ENCODE measurements around the gene MKRN2OS.

MKRN2OS gene

DNA sequence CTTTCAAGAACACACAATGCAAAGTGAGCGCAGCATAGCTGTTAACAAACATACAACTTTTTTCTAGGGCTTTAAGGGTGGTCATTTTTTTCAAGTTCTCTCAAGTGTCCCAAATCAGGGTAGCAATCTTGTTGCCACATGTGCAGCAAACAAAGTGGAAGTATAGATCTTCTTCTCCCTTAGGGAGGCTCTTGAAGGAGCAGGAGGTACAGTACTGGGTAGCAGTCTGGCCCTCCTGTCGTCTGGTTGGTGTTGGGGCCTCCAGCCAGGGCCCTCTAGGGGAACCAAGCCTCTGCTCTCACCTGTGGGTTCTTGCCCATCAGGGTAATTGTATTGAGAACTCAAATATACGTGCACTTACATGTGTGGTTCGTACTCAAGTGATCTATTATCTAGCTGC is 37.4 kb upstream of the MKRN2OS start:
- WGBS = 95% methylated on average over 3 of the region's 4 CpGs
- H3K36me3 ChIP-seq (ENCODE audit: insufficient read depth, low read length) = peaks cover 85% of the 10 kb centered on the region
- H3K9ac ChIP-seq (ENCODE audit: low read depth, low read length) = no peak overlapping the region
- no peak overlapping the region for H3K27ac ChIP-seq (ENCODE audit: low read depth, low read length)
- no peaks in the 10 kb centered on the region for H3K27me3 ChIP-seq (ENCODE audit: insufficient read depth, low read length)
- H3K9me3 ChIP-seq (ENCODE audit: insufficient read depth, low read depth, low read length) = no peaks in the 10 kb centered on the region
- H3K4me1 ChIP-seq (ENCODE audit: insufficient read depth, low read length) = no peaks in the 10 kb centered on the region
- H3K4me3 ChIP-seq (ENCODE audit: low read length) = no peak overlapping the region

DNA sequence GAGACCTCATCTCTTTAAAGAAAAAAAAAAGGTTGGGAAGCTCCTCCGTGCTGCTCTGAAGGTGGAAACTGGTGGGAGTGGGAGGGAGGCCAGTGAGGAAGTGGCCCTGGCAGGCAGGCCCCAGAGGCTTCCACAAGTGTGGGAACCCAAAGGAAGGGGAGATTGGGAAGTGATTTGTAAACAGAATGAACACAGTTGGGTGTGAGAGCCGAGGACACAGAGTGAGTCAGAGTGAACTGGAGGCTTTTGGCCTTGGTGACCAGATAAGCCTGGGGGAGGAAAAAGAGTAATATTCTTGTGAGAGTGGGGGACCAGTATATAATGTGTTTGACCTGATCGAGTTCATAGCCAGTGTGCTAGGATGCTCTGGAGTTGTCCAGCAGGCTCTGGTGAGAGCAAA is 34.6 kb upstream of the MKRN2OS start:
- peaks cover 85% of the 10 kb centered on the region for H3K36me3 ChIP-seq (ENCODE audit: insufficient read depth, low read length)
- no peaks in the 10 kb centered on the region for H3K9me3 ChIP-seq (ENCODE audit: insufficient read depth, low read depth, low read length)
- H3K9ac ChIP-seq (ENCODE audit: low read depth, low read length) = no peak overlapping the region
- 91% methylated on average over 3 of the region's 3 CpGs for WGBS
- no peaks in the 10 kb centered on the region for H3K27me3 ChIP-seq (ENCODE audit: insufficient read depth, low read length)
- no peaks in the 10 kb centered on the region for H3K4me1 ChIP-seq (ENCODE audit: insufficient read depth, low read length)
- no peak overlapping the region for H3K27ac ChIP-seq (ENCODE audit: low read depth, low read length)
- H3K4me3 ChIP-seq (ENCODE audit: low read length) = no peak overlapping the region

DNA sequence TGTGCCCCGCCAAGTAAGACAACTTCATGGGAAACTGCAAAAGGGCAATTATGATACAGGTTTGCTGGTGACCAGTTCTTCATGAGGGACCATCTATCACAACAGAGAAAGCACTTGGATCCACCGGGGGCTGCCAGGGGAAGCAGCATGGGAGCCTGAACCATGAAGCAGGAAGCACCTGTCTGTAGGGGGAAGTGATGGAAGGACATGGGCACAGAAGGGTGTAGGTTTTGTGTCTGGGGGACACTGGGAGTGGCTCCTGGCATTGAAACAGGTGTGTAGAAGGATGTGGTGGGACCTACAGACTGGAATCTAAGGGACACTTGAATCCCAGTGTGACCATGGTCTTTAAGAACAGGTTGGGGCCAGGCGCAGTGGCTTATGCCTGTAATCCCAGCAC is 34.2 kb upstream of the MKRN2OS start:
- peaks cover 85% of the 10 kb centered on the region for H3K36me3 ChIP-seq (ENCODE audit: insufficient read depth, low read length)

DNA sequence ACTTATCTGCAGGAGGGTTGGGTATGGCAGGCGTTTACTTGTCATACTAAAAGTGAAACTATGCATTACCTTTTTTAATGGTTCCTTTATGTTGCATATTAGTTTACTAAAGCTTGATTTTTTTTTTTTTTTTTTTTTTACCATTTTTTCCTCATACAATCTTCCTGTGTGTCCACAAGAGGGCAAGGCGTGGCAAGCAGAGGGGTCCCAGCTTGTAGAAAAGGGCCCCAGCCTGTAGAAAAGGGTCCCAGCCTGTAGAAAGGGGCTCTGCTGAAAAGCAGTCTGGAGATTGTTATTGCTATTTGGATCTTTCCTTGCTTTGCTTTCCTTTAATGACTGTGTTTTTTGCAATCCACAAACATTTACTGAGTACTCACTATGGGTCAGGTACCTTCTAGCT is 33.4 kb upstream of the MKRN2OS start:
- H3K27me3 ChIP-seq (ENCODE audit: insufficient read depth, low read length) = no peaks in the 10 kb centered on the region
- H3K9ac ChIP-seq (ENCODE audit: low read depth, low read length) = no peak overlapping the region
- no peak overlapping the region for H3K4me3 ChIP-seq (ENCODE audit: low read length)
- peaks cover 85% of the 10 kb centered on the region for H3K36me3 ChIP-seq (ENCODE audit: insufficient read depth, low read length)
- 95% methylated on average over 1 of the region's 2 CpGs for WGBS
- H3K9me3 ChIP-seq (ENCODE audit: insufficient read depth, low read depth, low read length) = no peaks in the 10 kb centered on the region
- no peaks in the 10 kb centered on the region for H3K4me1 ChIP-seq (ENCODE audit: insufficient read depth, low read length)
- H3K27ac ChIP-seq (ENCODE audit: low read depth, low read length) = no peak overlapping the region

More for the DNA sequence above, 34.2 kb upstream of the MKRN2OS start:
- H3K4me1 ChIP-seq (ENCODE audit: insufficient read depth, low read length) = no peaks in the 10 kb centered on the region
- no peaks in the 10 kb centered on the region for H3K9me3 ChIP-seq (ENCODE audit: insufficient read depth, low read depth, low read length)
- H3K4me3 ChIP-seq (ENCODE audit: low read length) = no peak overlapping the region
- no peaks in the 10 kb centered on the region for H3K27me3 ChIP-seq (ENCODE audit: insufficient read depth, low read length)
- H3K27ac ChIP-seq (ENCODE audit: low read depth, low read length) = no peak overlapping the region
- 96% methylated on average over 3 of the region's 3 CpGs for WGBS
- no peak overlapping the region for H3K9ac ChIP-seq (ENCODE audit: low read depth, low read length)

DNA sequence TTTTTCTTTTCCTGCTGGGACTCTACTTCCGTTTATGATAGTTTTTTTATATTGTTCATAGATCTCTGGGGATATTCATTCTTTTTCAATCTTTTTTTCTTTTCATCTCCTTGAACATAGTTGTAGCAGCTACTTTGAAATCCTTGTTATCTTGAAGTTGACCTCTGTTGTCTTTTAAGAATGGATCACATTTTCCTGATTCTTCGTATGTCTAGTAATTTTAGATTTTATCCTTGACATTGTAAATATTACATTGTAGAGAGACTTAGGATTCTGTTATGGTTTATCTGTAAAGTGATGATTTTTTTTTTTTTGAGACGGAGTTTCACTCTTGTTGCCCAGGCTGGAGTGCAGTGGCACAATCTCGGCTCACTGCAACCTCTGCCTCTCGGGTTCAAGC is 32.1 kb upstream of the MKRN2OS start:
- H3K9ac ChIP-seq (ENCODE audit: low read depth, low read length) = no peak overlapping the region
- no peaks in the 10 kb centered on the region for H3K9me3 ChIP-seq (ENCODE audit: insufficient read depth, low read depth, low read length)
- H3K27me3 ChIP-seq (ENCODE audit: insufficient read depth, low read length) = no peaks in the 10 kb centered on the region
- WGBS = 93% methylated on average over 3 of the region's 5 CpGs
- no peaks in the 10 kb centered on the region for H3K4me1 ChIP-seq (ENCODE audit: insufficient read depth, low read length)
- no peak overlapping the region for H3K4me3 ChIP-seq (ENCODE audit: low read length)
- peaks cover 83% of the 10 kb centered on the region for H3K36me3 ChIP-seq (ENCODE audit: insufficient read depth, low read length)
- no peak overlapping the region for H3K27ac ChIP-seq (ENCODE audit: low read depth, low read length)

DNA sequence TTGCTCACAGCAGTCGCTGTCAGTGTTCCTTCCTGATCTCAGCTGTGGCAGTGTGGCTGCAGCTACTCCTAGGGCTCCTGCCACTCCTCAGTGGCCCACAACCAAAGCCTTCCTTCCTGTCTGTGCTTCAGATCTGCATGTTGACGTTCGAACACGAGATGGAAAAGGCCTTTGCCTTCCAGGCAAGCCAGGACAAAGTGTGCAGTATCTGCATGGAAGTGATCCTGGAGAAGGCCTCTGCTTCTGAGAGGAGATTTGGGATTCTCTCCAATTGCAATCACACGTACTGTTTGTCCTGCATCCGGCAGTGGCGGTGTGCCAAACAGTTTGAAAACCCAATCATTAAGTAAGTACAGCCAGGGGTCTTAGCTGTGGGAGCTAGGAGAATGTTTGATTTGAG is 29.4 kb upstream of the MKRN2OS start:
- no peaks in the 10 kb centered on the region for H3K9me3 ChIP-seq (ENCODE audit: insufficient read depth, low read depth, low read length)
- WGBS = 96% methylated on average over 7 of the region's 7 CpGs
- no peak overlapping the region for H3K27ac ChIP-seq (ENCODE audit: low read depth, low read length)
- H3K4me1 ChIP-seq (ENCODE audit: insufficient read depth, low read length) = no peaks in the 10 kb centered on the region
- H3K27me3 ChIP-seq (ENCODE audit: insufficient read depth, low read length) = no peaks in the 10 kb centered on the region
- no peak overlapping the region for H3K4me3 ChIP-seq (ENCODE audit: low read length)
- no peak overlapping the region for H3K9ac ChIP-seq (ENCODE audit: low read depth, low read length)
- H3K36me3 ChIP-seq (ENCODE audit: insufficient read depth, low read length) = peaks cover 91% of the 10 kb centered on the region

DNA sequence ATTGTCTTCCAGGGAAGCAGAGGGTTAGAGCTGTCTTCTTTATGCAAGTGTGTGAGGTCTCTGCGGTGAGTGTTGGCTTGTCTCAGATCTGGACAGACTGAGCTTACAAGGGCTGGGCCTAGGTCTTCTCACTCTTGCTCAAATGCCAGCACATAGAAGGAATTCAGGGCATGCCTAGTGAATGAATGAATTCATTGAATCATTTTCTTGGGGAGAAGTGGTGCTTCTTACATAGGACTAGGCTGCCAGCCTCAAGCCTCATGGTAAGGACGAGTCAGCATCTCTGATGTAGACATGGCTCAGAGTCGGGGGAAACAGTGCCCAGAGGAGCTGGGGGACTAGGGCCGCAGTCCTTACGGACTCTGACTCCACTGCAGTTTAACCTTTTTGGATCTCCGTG is 28.8 kb upstream of the MKRN2OS start:
- no peak overlapping the region for H3K27ac ChIP-seq (ENCODE audit: low read depth, low read length)

DNA sequence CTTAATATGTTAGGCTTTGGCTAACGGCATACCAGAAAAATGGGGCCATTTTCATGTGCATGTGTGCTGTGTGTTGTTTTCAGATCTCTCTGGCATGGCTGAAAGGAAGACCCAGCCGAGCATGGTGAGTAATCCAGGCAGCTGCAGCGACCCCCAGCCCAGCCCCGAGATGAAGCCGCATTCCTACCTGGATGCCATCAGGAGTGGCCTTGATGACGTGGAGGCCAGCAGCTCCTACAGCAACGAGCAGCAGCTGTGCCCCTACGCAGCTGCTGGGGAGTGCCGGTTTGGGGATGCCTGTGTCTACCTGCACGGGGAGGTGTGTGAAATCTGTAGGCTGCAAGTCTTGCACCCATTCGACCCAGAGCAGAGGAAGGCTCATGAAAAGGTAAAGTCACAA is 26.7 kb upstream of the MKRN2OS start:
- Histone ChIP-seq H3K9ac (ENCODE audit: low read depth, low read length) (no peak overlapping the region), H3K4me3 (ENCODE audit: low read length) (no peak overlapping the region), H3K27ac (ENCODE audit: low read depth, low read length) (no peak overlapping the region), H3K9me3 (ENCODE audit: insufficient read depth, low read depth, low read length) (no peaks in the 10 kb centered on the region), H3K36me3 (ENCODE audit: insufficient read depth, low read length) (peaks cover 81% of the 10 kb centered on the region), H3K27me3 (ENCODE audit: insufficient read depth, low read length) (no peaks in the 10 kb centered on the region), H3K4me1 (ENCODE audit: insufficient read depth, low read length) (no peaks in the 10 kb centered on the region)
- 90% methylated on average over 11 of the region's 11 CpGs for WGBS

More for the DNA sequence above, 28.8 kb upstream of the MKRN2OS start:
- H3K4me1 ChIP-seq (ENCODE audit: insufficient read depth, low read length) = no peaks in the 10 kb centered on the region
- no peak overlapping the region for H3K4me3 ChIP-seq (ENCODE audit: low read length)
- no peaks in the 10 kb centered on the region for H3K27me3 ChIP-seq (ENCODE audit: insufficient read depth, low read length)
- peaks cover 90% of the 10 kb centered on the region for H3K36me3 ChIP-seq (ENCODE audit: insufficient read depth, low read length)
- H3K9ac ChIP-seq (ENCODE audit: low read depth, low read length) = no peak overlapping the region
- WGBS = 94% methylated on average over 6 of the region's 6 CpGs
- H3K9me3 ChIP-seq (ENCODE audit: insufficient read depth, low read depth, low read length) = no peaks in the 10 kb centered on the region

DNA sequence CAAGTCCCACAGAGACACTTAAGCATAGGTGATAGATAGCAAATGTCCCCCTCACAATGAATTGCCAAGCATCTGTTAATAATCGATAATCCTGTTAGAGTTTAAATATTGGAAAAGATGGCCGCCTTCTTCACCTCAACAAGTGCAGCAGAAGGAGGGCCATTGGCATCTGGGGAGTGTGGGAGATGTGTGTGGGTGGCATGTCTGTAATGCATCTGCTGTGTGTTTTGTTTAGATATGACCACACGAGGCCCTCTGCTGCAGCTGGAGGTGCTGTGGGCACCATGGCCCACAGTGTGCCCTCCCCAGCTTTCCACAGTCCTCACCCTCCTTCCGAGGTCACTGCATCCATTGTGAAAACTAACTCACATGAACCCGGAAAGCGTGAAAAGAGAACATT is 24.5 kb upstream of the MKRN2OS start:
- H3K36me3 ChIP-seq (ENCODE audit: insufficient read depth, low read length) = peaks cover 60% of the 10 kb centered on the region
- WGBS = 96% methylated on average over 6 of the region's 6 CpGs
- H3K27ac ChIP-seq (ENCODE audit: low read depth, low read length) = no peak overlapping the region
- no peak overlapping the region for H3K9ac ChIP-seq (ENCODE audit: low read depth, low read length)
- H3K9me3 ChIP-seq (ENCODE audit: insufficient read depth, low read depth, low read length) = no peaks in the 10 kb centered on the region
- no peaks in the 10 kb centered on the region for H3K27me3 ChIP-seq (ENCODE audit: insufficient read depth, low read length)
- no peaks in the 10 kb centered on the region for H3K4me1 ChIP-seq (ENCODE audit: insufficient read depth, low read length)
- H3K4me3 ChIP-seq (ENCODE audit: low read length) = no peak overlapping the region

DNA sequence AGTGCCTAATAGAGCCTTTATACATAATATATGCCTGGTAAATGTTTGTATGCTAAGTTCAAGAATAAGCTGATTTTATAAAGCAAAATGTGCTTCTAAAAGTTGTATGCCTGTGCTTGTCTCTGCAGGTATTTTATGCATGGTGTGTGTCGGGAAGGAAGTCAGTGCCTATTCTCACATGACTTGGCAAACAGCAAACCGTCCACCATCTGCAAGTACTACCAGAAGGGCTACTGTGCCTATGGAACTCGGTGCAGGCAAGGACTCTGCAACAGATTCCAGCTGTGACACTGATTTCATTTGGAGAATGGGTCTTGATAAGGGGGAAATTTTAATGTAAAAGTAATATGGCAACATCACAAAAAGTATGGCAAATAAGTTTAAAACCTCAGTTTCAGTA is 23.4 kb upstream of the MKRN2OS start:
- Histone ChIP-seq H3K4me1 (ENCODE audit: insufficient read depth, low read length) (no peaks in the 10 kb centered on the region), H3K36me3 (ENCODE audit: insufficient read depth, low read length) (peaks cover 49% of the 10 kb centered on the region), H3K9ac (ENCODE audit: low read depth, low read length) (no peak overlapping the region), H3K9me3 (ENCODE audit: insufficient read depth, low read depth, low read length) (no peaks in the 10 kb centered on the region), H3K27ac (ENCODE audit: low read depth, low read length) (no peak overlapping the region), H3K4me3 (ENCODE audit: low read length) (no peak overlapping the region), H3K27me3 (ENCODE audit: insufficient read depth, low read length) (no peaks in the 10 kb centered on the region)
- WGBS = 92% methylated on average over 3 of the region's 3 CpGs

DNA sequence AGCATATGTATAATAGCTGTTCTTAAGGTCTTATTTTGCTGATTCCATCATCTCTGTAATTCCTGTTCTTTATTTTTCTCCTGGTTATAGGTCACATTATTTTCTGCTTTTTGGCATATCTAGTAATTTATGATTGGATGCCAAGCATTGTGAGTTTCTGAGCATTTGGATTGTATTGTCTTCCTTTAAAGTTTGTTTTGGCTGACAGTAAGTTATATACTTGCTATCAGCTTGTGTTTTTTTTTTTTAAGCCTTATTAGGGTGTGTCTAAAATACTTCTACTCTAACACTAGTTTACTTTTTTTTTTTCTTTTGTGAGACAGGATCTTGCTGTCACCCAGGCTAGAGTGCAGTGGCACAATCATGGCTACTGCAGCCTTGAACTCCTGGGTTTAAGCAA is 21.7 kb upstream of the MKRN2OS start:
- Histone ChIP-seq H3K36me3 (ENCODE audit: insufficient read depth, low read length) (peaks cover 33% of the 10 kb centered on the region), H3K9ac (ENCODE audit: low read depth, low read length) (no peak overlapping the region), H3K27me3 (ENCODE audit: insufficient read depth, low read length) (no peaks in the 10 kb centered on the region), H3K4me1 (ENCODE audit: insufficient read depth, low read length) (peaks cover 13% of the 10 kb centered on the region), H3K27ac (ENCODE audit: low read depth, low read length) (no peak overlapping the region), H3K4me3 (ENCODE audit: low read length) (no peak overlapping the region), H3K9me3 (ENCODE audit: insufficient read depth, low read depth, low read length) (no peaks in the 10 kb centered on the region)

DNA sequence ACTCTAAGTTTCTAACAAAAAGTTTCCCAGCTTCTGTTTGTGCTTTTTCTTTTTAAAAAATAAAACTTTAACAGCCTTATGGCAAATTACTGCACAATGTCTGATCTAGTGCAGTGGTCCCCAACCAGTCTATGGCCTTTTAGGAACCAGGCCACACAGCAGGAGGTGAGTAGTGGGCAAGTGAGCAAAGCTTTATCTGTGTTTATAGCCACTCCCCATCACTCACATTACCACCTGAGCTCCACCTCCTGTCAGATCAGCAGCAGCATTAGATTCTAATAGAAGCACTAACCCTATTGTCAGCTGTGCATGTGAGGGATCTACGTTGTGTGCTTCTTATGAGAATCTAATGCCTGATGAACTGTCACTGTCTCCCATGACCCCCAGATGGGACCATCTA is 17.2 kb upstream of the MKRN2OS start:
- WGBS = 86% methylated on average over 1 of the region's 1 CpG
- Histone ChIP-seq H3K9me3 (ENCODE audit: insufficient read depth, low read depth, low read length) (no peaks in the 10 kb centered on the region), H3K27me3 (ENCODE audit: insufficient read depth, low read length) (no peaks in the 10 kb centered on the region), H3K4me3 (ENCODE audit: low read length) (no peak overlapping the region), H3K9ac (ENCODE audit: low read depth, low read length) (no peak overlapping the region), H3K36me3 (ENCODE audit: insufficient read depth, low read length) (no peaks in the 10 kb centered on the region), H3K27ac (ENCODE audit: low read depth, low read length) (no peak overlapping the region), H3K4me1 (ENCODE audit: insufficient read depth, low read length) (peaks cover 36% of the 10 kb centered on the region)
